GM21515 (cell line): Measurements from ENCODE around the gene CDH13.

Source experiments
- ATAC-seq: cut with Tn5 transposase; IDR thresholded peaks from one replicate; pipeline ENCODE4 v1.9.1; 2021; ENCODE audit not compliant: unreplicated experiment

Gene CDH13

GRCh38 chr16:83808573-83809014 is 1181.8 kb downstream of the CDH13 start:
- no peak for ATAC-seq

GRCh38 chr16:83809092-83809491 is 1182.3 kb downstream of the CDH13 start:
- no peak for ATAC-seq

GRCh38 chr16:83810901-83811300 is 1184.1 kb downstream of the CDH13 start:
- ATAC-seq: no peak

- no peak for ATAC-seq
Observed at GRCh38 chr16:83813823-83814658, 1187.3 kb downstream of the CDH13 start.

- no peak for ATAC-seq
Observed at GRCh38 chr16:83814659-83814985, 1187.9 kb downstream of the CDH13 start.

GRCh38 chr16:83817022-83817421 is 1190.3 kb downstream of the CDH13 start:
- ATAC-seq: no peak

GRCh38 chr16:83818276-83818675 is 1191.5 kb downstream of the CDH13 start:
- no peak for ATAC-seq

- no peak for ATAC-seq
Observed at GRCh38 chr16:83819361-83819760, 1192.6 kb downstream of the CDH13 start.

GRCh38 chr16:83826146-83826913 is 1199.6 kb downstream of the CDH13 start:
- peak; percentile 70 for ATAC-seq

GRCh38 chr16:83830091-83830768 is 1203.5 kb downstream of the CDH13 start:
- no peak for ATAC-seq

GRCh38 chr16:83830769-83831455 is 1204.1 kb downstream of the CDH13 start:
- ATAC-seq: no peak

- no peak for ATAC-seq
Observed at GRCh38 chr16:83831456-83831987, 1204.8 kb downstream of the CDH13 start.

GRCh38 chr16:83833921-83834320 is 1207.2 kb downstream of the CDH13 start:
- ATAC-seq: no peak

- ATAC-seq: no peak
Observed at GRCh38 chr16:83835586-83836566, 1209.1 kb downstream of the CDH13 start.

GRCh38 chr16:83837566-83837965 is 1210.8 kb downstream of the CDH13 start:
- ATAC-seq: no peak

GRCh38 chr16:83838151-83838550 is 1211.4 kb downstream of the CDH13 start:
- no peak for ATAC-seq

- ATAC-seq: no peak
Observed at GRCh38 chr16:83839561-83839960, 1212.8 kb downstream of the CDH13 start.

GRCh38 chr16:83840060-83840617 is 1213.4 kb downstream of the CDH13 start:
- no peak for ATAC-seq

- ATAC-seq: no peak
Observed at GRCh38 chr16:83842291-83842690, 1215.5 kb downstream of the CDH13 start.
